GM23248 (cell line): Measurements from ENCODE around the gene IMPACT.

Experiments used
- EZH2 ChIP-seq: fragments of 200-600 bp; sonication (generic); IDR thresholded peaks from 2 replicates; pipeline ENCODE4 v1.6.1; 2018; ENCODE audit warnings: antibody characterized with exemption, mild to moderate bottlenecking; ENCODE audit not compliant: insufficient read depth, poor library complexity, severe bottlenecking
- EZH2phosphoT487 ChIP-seq: fragments of 200-600 bp; sonication (generic); IDR thresholded peaks from 2 replicates; pipeline ENCODE4 v1.6.1; 2018; ENCODE audit warnings: antibody characterized with exemption, moderate library complexity, mild to moderate bottlenecking, low read depth; ENCODE audit not compliant: insufficient read depth

- no peak for TF ChIP-seq EZH2phosphoT487
- TF ChIP-seq EZH2: no peak
Observed at GRCh38 chr18:24474406-24474805, 47.9 kb downstream of the IMPACT start.
